ENCODE results near the gene GIMAP1.

DNA sequence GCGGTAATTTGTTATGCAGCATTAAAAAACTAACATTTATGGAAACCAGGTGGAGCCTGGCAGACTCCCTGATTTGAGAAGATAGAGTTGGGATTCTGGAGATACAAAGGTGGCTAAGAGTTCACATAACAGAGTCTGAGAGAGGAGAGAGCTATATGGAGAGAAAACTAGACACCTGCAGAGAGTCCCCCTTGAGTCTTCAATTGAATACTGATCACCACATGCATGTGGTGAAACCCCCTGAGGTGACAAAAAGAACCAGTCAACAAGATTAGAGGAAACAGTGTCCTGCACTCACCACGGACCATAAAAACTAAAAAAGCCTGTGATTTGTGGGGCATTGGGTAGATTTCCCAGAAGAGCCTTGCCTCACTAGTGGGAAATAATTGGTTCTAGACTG, 20.8 kb upstream of the GIMAP1 start:
- TF ChIP-seq EP300 (IDR thresholded peaks at IDR 0.05) = no peak
- TF ChIP-seq, protein P1, sequence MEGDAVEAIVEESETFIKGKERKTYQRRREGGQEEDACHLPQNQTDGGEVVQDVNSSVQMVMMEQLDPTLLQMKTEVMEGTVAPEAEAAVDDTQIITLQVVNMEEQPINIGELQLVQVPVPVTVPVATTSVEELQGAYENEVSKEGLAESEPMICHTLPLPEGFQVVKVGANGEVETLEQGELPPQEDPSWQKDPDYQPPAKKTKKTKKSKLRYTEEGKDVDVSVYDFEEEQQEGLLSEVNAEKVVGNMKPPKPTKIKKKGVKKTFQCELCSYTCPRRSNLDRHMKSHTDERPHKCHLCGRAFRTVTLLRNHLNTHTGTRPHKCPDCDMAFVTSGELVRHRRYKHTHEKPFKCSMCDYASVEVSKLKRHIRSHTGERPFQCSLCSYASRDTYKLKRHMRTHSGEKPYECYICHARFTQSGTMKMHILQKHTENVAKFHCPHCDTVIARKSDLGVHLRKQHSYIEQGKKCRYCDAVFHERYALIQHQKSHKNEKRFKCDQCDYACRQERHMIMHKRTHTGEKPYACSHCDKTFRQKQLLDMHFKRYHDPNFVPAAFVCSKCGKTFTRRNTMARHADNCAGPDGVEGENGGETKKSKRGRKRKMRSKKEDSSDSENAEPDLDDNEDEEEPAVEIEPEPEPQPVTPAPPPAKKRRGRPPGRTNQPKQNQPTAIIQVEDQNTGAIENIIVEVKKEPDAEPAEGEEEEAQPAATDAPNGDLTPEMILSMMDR (IDR thresholded peaks at IDR 0.05) = no peak
- no peak for TF ChIP-seq POLR2A (IDR thresholded peaks at IDR 0.05)

Measured in tibial nerve (tissue), 4 donors.